ENCODE data around the gene HGFAC. TPM values are rescaled to one million over a fixed set of nuclear protein-coding genes. Genes with fewer than 3 reads are reported as not detected.

HGFAC gene
- total RNA-seq, 4 donors from 2014 or later: 0.54 TPM; not detected in 3

GRCh38 chr4:3407171-3407771 is 34.5 kb upstream of the HGFAC start:
- TF ChIP-seq CTCF (IDR thresholded peaks at IDR 0.05) (no peak), POLR2A (IDR thresholded peaks at IDR 0.05) (no peak)
- H3K9me3 ChIP-seq: no peaks in the 10 kb centered on the region
- no peaks in the 10 kb centered on the region for H3K27me3 ChIP-seq
- H3K36me3 ChIP-seq: no peaks in the 10 kb centered on the region
- H3K4me3 ChIP-seq (replicated peaks in 1 of 3): no peak overlapping the region
- WGBS, 2 donors: 92 to 93% methylated on average over 28 to 30 of the region's 30 CpGs
- no peak overlapping the region for H3K27ac ChIP-seq
- no peak for DNase-seq
- no peaks in the 10 kb centered on the region for H3K4me1 ChIP-seq
- intact Hi-C loops (cut with DNase I): no loop called here

- DNase-seq: no peak
- intact Hi-C loops (cut with DNase I): no loop called here
- WGBS, 2 donors: 89 to 91% methylated on average over 23 to 25 of the region's 26 CpGs
Measured at GRCh38 chr4:3407930-3408792, 33.6 kb upstream of the HGFAC start.

GRCh38 chr4:3408793-3409330 is 32.9 kb upstream of the HGFAC start:
- H3K4me1 ChIP-seq: no peaks in the 10 kb centered on the region
- 86 to 88% methylated on average over 7 to 8 of the region's 8 CpGs for WGBS, 2 donors
- intact Hi-C loops (cut with DNase I): no loop called here
- no peak overlapping the region for H3K4me3 ChIP-seq (replicated peaks in 1 of 3)
- no peak for DNase-seq
- H3K9me3 ChIP-seq: no peaks in the 10 kb centered on the region
- H3K27me3 ChIP-seq: no peaks in the 10 kb centered on the region
- no peak overlapping the region for H3K27ac ChIP-seq
- TF ChIP-seq CTCF (IDR thresholded peaks at IDR 0.05) (no peak), POLR2A (IDR thresholded peaks at IDR 0.05) (no peak)
- no peaks in the 10 kb centered on the region for H3K36me3 ChIP-seq

More at GRCh38 chr4:3407930-3408792, 33.6 kb upstream of the HGFAC start:
- Histone ChIP-seq H3K27ac (no peak overlapping the region), H3K4me3 (replicated peaks in 1 of 3) (no peak overlapping the region), H3K4me1 (no peaks in the 10 kb centered on the region), H3K27me3 (no peaks in the 10 kb centered on the region), H3K9me3 (no peaks in the 10 kb centered on the region), H3K36me3 (no peaks in the 10 kb centered on the region)
- no peak for TF ChIP-seq CTCF (IDR thresholded peaks at IDR 0.05)
- no peak for TF ChIP-seq POLR2A (IDR thresholded peaks at IDR 0.05)

DNA sequence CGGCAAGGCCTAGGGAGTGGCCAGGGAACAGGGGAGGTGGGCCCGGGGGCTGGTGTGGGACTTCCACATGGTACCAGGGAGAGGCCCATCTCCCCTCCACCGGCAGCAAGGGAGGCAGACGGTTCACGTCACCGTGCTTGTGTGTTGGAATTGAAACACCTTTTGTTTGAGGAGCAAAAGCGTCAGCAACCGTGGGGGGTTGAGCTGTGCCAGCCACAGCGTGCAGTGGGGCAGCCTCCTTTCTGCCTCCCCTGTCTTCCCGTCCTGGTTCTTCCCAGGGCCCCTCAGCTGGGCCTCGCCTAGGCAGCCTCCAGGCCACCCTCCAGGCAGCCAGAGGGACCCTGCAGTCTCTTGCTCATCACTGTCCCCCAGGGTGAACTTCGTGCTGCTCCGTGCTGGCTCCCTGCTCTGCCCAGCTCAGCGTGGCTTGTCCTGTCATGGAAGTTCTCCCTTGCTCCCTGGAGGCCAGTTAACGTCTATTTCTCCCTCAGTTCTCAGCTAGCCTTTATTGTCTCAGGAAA is 32.1 kb upstream of the HGFAC start:
- 80 to 92% methylated on average over 11 to 15 of the region's 15 CpGs for WGBS, 2 donors
- intact Hi-C loops (cut with DNase I): no loop called here

More for the DNA sequence above, 32.1 kb upstream of the HGFAC start:
- TF ChIP-seq POLR2A (IDR thresholded peaks at IDR 0.05) (no peak), CTCF (IDR thresholded peaks at IDR 0.05) (no peak)
- Histone ChIP-seq H3K36me3 (no peaks in the 10 kb centered on the region), H3K27ac (no peak overlapping the region), H3K4me1 (no peaks in the 10 kb centered on the region), H3K4me3 (replicated peaks in 1 of 3) (no peak overlapping the region), H3K27me3 (no peaks in the 10 kb centered on the region), H3K9me3 (no peaks in the 10 kb centered on the region)
- no peak for DNase-seq

Measured in thyroid gland (tissue), 4 donors.